ENCODE results near the gene PSEN1. TPM values are rescaled to one million over a fixed set of nuclear protein-coding genes. Genes with fewer than 3 reads are reported as not detected.
"Not testable (repeated sequence)": the region's sequence is repeated elsewhere in the genome, so short reads cannot be mapped to it uniquely, and the experiment has no call there.

PSEN1 gene
- total RNA-seq, 1 donor from 2014 or later: 31.7 TPM

DNA sequence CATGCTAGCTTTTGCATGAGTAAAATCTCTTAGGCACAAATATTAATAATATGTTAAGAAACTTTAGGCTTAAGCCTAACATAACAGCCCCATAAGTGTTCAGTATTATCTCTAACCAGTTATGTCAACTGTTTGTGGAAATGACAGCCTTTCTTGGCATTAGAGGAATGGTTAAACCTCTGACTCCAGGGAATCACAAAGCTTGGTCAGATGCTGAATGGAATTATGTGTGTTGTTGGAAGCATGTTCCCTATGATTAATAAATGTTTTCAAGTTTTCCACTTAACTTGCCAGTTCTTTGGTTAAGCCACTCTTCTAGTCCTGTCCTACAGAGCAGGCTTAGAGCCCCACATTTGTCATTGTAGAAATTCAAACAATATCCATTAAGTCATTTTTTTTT, 17.0 kb downstream of the PSEN1 start:
- TF ChIP-seq, protein P1, sequence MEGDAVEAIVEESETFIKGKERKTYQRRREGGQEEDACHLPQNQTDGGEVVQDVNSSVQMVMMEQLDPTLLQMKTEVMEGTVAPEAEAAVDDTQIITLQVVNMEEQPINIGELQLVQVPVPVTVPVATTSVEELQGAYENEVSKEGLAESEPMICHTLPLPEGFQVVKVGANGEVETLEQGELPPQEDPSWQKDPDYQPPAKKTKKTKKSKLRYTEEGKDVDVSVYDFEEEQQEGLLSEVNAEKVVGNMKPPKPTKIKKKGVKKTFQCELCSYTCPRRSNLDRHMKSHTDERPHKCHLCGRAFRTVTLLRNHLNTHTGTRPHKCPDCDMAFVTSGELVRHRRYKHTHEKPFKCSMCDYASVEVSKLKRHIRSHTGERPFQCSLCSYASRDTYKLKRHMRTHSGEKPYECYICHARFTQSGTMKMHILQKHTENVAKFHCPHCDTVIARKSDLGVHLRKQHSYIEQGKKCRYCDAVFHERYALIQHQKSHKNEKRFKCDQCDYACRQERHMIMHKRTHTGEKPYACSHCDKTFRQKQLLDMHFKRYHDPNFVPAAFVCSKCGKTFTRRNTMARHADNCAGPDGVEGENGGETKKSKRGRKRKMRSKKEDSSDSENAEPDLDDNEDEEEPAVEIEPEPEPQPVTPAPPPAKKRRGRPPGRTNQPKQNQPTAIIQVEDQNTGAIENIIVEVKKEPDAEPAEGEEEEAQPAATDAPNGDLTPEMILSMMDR (conservative IDR thresholded peaks at IDR 0.05; ENCODE audit: low read depth, low read length): no peak
- DNase-seq (ENCODE audit: low read depth): no peak

DNA sequence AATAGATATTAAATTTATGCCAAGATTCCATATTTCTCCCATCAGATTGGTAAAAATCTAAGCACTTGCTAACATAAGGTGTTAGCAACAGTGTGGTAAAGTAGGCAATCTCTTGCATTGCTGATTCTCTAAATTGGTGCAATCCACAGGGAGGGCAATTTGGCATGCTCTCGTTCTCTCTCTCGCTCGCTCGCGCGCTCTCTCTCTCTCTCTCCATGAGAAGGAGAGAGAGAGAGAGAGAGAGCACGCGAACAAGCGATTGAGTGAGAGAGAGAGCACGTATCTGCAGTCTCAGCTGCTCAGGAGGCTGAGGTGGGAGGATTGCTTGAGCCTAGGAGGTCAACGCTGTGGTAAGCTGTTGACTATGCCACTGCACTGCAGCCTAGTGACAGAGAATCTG, 25.9 kb downstream of the PSEN1 start:
- TF ChIP-seq, protein P1 (conservative IDR thresholded peaks at IDR 0.05; ENCODE audit: low read depth, low read length): no peak
- H3K4me3 ChIP-seq (ENCODE audit: low read depth, low read length): no peak overlapping the region
- DNase-seq (ENCODE audit: low read depth): no peak

More for the DNA sequence above, 17.0 kb downstream of the PSEN1 start:
- no peak overlapping the region for H3K4me3 ChIP-seq (ENCODE audit: low read depth, low read length)

DNA sequence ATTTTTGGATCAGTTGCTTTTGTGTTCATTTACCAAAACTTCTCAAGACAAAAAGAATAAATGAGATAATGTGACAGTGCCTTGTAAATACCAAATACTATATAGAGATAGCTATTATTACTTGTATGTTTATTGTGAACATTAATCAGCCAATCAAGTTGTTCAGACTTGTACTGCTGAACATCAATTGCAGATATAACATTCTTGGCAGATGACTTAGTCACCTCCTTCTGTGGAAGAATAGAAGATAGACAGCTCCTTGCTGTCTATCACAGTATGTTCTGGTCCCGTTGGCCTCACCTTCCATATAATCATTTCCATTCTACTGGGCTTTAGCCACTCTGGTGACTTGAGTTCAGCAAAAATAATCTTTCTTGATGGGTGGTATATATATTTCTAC, 30.1 kb downstream of the PSEN1 start:
- TF ChIP-seq, protein P1 (conservative IDR thresholded peaks at IDR 0.05; ENCODE audit: low read depth, low read length): no peak
- no peak for DNase-seq (ENCODE audit: low read depth)
- H3K4me3 ChIP-seq (ENCODE audit: low read depth, low read length): no peak overlapping the region

DNA sequence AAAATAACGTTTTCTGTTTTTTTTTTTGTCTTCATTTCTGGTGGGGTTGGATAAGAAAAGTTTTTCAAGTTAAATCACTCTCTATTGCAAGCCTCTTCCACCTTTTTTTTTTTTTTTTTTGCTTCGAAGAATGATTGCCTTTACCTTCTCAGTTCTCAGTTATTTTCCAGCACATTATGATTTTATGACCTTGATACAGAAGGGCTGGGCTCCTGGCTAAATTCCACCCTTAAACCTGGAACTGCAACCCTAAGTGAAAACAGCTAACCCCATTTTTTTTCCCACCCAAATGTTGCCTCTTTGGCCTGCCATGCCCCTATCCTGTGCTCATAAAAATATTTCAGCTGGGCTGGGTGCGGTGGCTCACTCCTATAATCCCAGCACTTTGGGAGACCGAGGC, 31.4 kb downstream of the PSEN1 start:
- no peak for DNase-seq (ENCODE audit: low read depth)
- H3K4me3 ChIP-seq (ENCODE audit: low read depth, low read length): no peak overlapping the region
- TF ChIP-seq, protein P1 (conservative IDR thresholded peaks at IDR 0.05; ENCODE audit: low read depth, low read length): no peak

DNA sequence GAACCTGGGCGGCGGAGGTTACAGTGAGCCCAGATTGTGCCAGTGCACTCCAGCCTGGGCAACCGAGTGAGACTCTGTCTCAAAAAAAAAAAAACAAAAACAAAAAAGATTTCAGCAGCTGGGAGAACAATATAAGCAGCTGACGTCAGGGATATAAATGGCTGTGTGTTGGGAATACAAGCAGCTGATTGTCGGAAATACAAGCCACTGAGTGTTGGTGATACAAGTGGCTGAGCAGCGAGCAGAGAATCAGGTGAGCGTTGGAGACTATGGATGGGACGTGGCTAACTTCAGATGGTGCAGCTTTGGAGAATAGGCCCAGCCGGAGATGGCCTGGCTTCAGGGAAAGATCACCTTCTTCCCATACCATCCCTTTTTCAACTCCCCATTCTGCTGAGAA, 32.0 kb downstream of the PSEN1 start:
- no peak overlapping the region for H3K4me3 ChIP-seq (ENCODE audit: low read depth, low read length)
- TF ChIP-seq, protein P1 (conservative IDR thresholded peaks at IDR 0.05; ENCODE audit: low read depth, low read length): no peak
- no peak for DNase-seq (ENCODE audit: low read depth)

DNA sequence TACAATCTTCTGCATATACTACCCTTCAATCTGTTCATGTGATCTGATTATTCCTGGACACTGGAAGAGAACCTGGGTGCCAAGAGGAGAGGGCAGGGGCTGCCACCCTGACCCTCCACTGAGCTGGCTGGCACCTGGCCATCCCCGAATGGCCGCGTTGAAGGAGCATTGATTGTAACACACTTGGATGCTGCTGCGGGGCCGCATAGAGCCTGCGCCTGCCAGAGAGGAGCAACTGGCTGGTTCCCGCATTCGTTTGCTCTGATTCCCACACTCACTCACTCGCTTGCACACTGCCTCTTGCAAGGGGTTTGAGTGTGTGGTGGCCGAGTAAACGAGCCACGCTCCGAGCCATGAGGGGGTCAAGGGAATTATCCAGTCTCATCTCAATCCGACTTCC, 32.4 kb downstream of the PSEN1 start:
- TF ChIP-seq, protein P1 (conservative IDR thresholded peaks at IDR 0.05; ENCODE audit: low read depth, low read length): no peak
- H3K4me3 ChIP-seq (ENCODE audit: low read depth, low read length): no peak overlapping the region
- DNase-seq (ENCODE audit: low read depth): no peak

DNA sequence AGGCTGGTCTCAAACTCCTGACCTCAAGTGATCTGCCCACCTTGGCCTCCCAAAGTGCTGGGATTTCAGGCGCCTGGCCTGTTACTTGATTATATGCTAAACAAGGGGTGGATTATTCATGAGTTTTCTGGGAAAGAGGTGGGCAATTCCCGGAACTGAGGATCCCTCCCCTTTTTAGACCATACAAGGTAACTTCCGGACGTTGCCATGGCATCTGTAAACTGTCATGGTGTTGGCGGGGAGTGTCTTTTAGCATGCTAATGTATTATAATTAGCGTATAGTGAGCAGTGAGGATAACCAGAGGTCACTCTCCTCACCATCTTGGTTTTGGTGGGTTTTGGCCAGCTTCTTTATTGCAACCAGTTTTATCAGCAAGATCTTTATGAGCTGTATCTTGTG, 33.5 kb downstream of the PSEN1 start:
- DNase-seq (ENCODE audit: low read depth); H3K4me3 ChIP-seq (ENCODE audit: low read depth, low read length): not testable (repeated sequence)

DNA sequence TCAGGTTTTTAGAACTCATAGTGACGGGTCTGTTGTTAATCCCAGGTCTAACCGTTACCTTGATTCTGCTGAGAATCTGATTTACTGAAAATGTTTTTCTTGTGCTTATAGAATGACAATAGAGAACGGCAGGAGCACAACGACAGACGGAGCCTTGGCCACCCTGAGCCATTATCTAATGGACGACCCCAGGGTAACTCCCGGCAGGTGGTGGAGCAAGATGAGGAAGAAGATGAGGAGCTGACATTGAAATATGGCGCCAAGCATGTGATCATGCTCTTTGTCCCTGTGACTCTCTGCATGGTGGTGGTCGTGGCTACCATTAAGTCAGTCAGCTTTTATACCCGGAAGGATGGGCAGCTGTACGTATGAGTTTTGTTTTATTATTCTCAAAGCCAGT, 34.4 kb downstream of the PSEN1 start:
- no peak for DNase-seq (ENCODE audit: low read depth)
- TF ChIP-seq, protein P1 (conservative IDR thresholded peaks at IDR 0.05; ENCODE audit: low read depth, low read length): no peak
- no peak overlapping the region for H3K4me3 ChIP-seq (ENCODE audit: low read depth, low read length)

Measured in epithelial cell of proximal tubule (primary cell).